ENCODE results near the gene PSMD2.
"Not testable (repeated sequence)": the region's sequence is repeated elsewhere in the genome, so short reads cannot be mapped to it uniquely, and the experiment has no call there.

PSMD2 gene

DNA sequence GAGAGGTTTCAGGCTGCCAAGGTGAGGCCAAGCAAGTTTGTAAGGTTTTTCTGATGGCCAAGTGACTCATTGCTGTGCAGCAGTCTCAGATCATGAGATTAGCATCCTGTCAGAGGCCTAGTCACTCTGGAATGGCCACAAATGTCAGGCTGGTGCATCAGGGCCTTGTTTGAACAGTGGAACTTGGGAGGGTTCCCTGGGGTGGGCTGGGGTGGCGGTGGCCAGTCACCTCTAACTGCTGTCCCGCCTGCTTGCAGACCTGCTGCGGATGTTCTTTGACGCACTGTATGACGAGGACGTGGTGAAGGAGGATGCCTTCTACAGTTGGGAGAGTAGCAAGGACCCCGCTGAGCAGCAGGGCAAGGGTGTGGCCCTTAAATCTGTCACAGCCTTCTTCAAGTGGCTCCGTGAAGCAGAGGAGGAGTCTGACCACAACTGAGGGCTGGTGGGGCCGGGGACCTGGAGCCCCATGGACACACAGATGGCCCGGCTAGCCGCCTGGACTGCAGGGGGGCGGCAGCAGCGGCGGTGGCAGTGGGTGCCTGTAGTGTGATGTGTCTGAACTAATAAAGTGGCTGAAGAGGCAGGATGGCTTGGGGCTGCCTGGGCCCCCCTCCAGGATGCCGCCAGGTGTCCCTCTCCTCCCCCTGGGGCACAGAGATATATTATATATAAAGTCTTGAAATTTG is 35.6 kb downstream of the PSMD2 start:
- Histone ChIP-seq H3K9me3 (ENCODE audit: control insufficient read depth, insufficient read depth, low read depth, low read length) (no peaks in the 10 kb centered on the region), H3K4me3 (ENCODE audit: low read depth, low read length) (no peak overlapping the region), H3K36me3 (ENCODE audit: control insufficient read depth, insufficient read depth, low read length) (peaks cover 51% of the 10 kb centered on the region), H3K27me3 (ENCODE audit: control insufficient read depth, insufficient read depth, low read length) (no peaks in the 10 kb centered on the region), H3K27ac (ENCODE audit: low read depth, low read length) (no peak overlapping the region), H3K9ac (ENCODE audit: low read length) (no peak overlapping the region), H3K4me1 (ENCODE audit: control insufficient read depth, insufficient read depth, low read length) (peaks cover 20% of the 10 kb centered on the region)

- H3K4me3 ChIP-seq (ENCODE audit: low read depth, low read length), result peak overlapping the region; percentile 88
- no peaks in the 10 kb centered on the region for H3K27me3 ChIP-seq (ENCODE audit: control insufficient read depth, insufficient read depth, low read length)
- no peaks in the 10 kb centered on the region for H3K9me3 ChIP-seq (ENCODE audit: control insufficient read depth, insufficient read depth, low read depth, low read length)
- peaks cover 45% of the 10 kb centered on the region for H3K36me3 ChIP-seq (ENCODE audit: control insufficient read depth, insufficient read depth, low read length)
- H3K27ac ChIP-seq (ENCODE audit: low read depth, low read length), result peak overlapping the region; percentile 14; the same call in 1 of the 2 replicates
- peak overlapping the region; percentile 1 for H3K9ac ChIP-seq (ENCODE audit: low read length)
- H3K4me1 ChIP-seq (ENCODE audit: control insufficient read depth, insufficient read depth, low read length), result peaks cover 20% of the 10 kb centered on the region
These were observed 36.2 kb downstream of the PSMD2 start for GRCh38 chr3:184335291-184335660.

DNA sequence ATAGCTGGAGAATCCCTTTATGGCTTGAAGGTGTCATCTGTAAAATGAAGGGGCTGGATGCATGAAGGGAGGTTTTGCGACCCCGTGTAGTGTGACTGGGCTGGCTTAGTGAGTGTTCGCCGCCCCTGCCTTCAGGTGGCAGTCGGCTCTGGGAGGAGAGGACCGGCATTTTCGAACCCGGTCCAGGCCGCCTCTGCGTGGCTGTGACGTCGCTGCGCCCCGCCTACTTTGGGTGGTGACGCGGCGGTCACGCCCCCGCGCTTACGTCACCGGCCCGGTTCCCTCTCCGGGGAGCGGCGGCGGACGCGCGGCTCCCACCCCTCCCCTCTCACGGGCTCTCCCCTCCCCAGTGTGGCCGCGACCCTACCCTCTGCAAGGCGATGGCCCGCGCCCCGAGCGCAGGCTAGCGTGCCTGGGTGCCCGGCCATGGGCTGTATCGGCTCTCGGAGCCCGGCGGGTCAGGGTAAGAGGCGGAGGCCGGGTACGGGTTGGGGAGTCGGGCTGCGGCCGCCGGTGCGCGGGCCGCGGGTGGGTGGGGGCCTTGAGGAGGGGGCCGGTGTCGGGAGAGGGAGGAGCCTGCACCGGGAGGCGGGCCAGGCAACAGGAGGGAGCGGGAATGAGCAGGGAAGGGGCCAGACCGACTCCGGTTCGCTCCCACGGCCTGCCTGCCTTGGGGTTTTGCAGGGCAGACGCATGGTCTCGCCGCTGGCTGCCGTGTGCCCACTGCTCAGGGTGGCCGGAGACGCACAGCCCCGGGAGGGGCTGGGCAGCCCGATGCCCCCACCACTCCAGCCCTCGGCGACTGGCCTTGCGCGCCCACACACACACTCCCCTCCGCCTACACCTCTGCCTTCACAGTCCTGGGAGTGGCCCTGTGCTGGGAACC is 36.9 kb downstream of the PSMD2 start:
- H3K4me1 ChIP-seq (ENCODE audit: control insufficient read depth, insufficient read depth, low read length), result peaks cover 24% of the 10 kb centered on the region
- peaks cover 40% of the 10 kb centered on the region for H3K36me3 ChIP-seq (ENCODE audit: control insufficient read depth, insufficient read depth, low read length)
- peak overlapping the region; percentile 75; the same call in 1 of the 2 replicates for H3K27ac ChIP-seq (ENCODE audit: low read depth, low read length)

GRCh38 chr3:184336547-184337398 is 37.7 kb downstream of the PSMD2 start:
- Histone ChIP-seq H3K27me3 (ENCODE audit: control insufficient read depth, insufficient read depth, low read length) (no peaks in the 10 kb centered on the region), H3K36me3 (ENCODE audit: control insufficient read depth, insufficient read depth, low read length) (peaks cover 35% of the 10 kb centered on the region), H3K27ac (ENCODE audit: low read depth, low read length) (peak overlapping the region; percentile 75; the same call in 1 of the 2 replicates), H3K9ac (ENCODE audit: low read length) (peak overlapping the region; percentile 84), H3K4me3 (ENCODE audit: low read depth, low read length) (peak overlapping the region; percentile 88), H3K9me3 (ENCODE audit: control insufficient read depth, insufficient read depth, low read depth, low read length) (no peaks in the 10 kb centered on the region), H3K4me1 (ENCODE audit: control insufficient read depth, insufficient read depth, low read length) (peaks cover 25% of the 10 kb centered on the region)

More for the DNA sequence above, 36.9 kb downstream of the PSMD2 start:
- Histone ChIP-seq H3K9ac (ENCODE audit: low read length) (peak overlapping the region; percentile 84), H3K4me3 (ENCODE audit: low read depth, low read length) (peak overlapping the region; percentile 88), H3K9me3 (ENCODE audit: control insufficient read depth, insufficient read depth, low read depth, low read length) (no peaks in the 10 kb centered on the region), H3K27me3 (ENCODE audit: control insufficient read depth, insufficient read depth, low read length) (no peaks in the 10 kb centered on the region)

DNA sequence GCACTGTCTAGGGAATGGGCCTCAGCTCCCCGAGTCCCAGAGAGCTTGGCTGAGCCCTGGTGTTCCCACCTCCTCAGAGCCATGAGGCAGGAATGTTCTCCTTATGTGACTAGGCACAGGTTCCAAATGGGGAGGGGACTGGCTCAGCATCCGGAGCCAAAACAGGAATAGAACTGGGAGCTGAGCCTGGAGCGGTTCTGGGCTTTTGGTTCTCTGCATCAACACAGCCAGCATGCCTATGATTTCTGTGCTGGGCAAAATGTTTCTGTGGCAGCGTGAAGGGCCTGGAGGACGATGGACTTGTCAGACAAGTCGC is 38.3 kb downstream of the PSMD2 start, which contains the start of gene FAM131A:
Gene FAM131A (plus strand): TSS at position 202 of the 316 bp plus-strand sequence. CDS start 31 bp downstream, at position 233.
- Histone ChIP-seq H3K4me1 (ENCODE audit: control insufficient read depth, insufficient read depth, low read length) (peaks cover 25% of the 10 kb centered on the region), H3K4me3 (ENCODE audit: low read depth, low read length) (peak within 1 kb of the TSS; percentile 88), H3K27ac (ENCODE audit: low read depth, low read length) (peak within 1 kb of the TSS; percentile 75; the same call in 1 of the 2 replicates), H3K9me3 (ENCODE audit: control insufficient read depth, insufficient read depth, low read depth, low read length) (no peaks in the 10 kb centered on the region), H3K9ac (ENCODE audit: low read length) (peak within 1 kb of the TSS; percentile 84), H3K36me3 (ENCODE audit: control insufficient read depth, insufficient read depth, low read length) (peaks cover 32% of the 10 kb centered on the region), H3K27me3 (ENCODE audit: control insufficient read depth, insufficient read depth, low read length) (no peaks in the 10 kb centered on the region)

DNA sequence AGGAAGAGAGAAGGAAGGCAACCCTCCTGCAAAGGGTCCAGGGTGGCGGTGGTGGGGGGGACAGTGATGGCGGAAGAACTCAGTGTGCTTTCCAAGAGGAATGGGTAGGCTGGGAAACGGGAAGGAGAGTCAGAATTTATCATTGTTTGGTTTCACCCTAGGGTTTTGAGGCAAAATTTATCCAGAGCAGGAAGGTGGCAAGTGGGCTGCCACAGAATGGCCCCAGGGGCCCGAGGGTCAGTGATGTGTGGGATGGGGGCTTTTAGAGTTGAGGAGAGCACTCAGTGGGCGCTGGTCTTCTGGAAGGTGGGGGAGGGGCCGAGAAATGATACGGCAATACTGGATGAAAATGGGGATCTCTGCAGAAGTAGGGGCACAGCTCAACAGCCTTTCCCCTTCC is 38.9 kb downstream of the PSMD2 start:
- peaks cover 25% of the 10 kb centered on the region for H3K4me1 ChIP-seq (ENCODE audit: control insufficient read depth, insufficient read depth, low read length)
- peak overlapping the region; percentile 49 for H3K9ac ChIP-seq (ENCODE audit: low read length)
- H3K27ac ChIP-seq (ENCODE audit: low read depth, low read length), result no peak overlapping the region
- H3K4me3 ChIP-seq (ENCODE audit: low read depth, low read length), result peak overlapping the region; percentile 47
- no peaks in the 10 kb centered on the region for H3K9me3 ChIP-seq (ENCODE audit: control insufficient read depth, insufficient read depth, low read depth, low read length)
- peaks cover 31% of the 10 kb centered on the region for H3K36me3 ChIP-seq (ENCODE audit: control insufficient read depth, insufficient read depth, low read length)
- no peaks in the 10 kb centered on the region for H3K27me3 ChIP-seq (ENCODE audit: control insufficient read depth, insufficient read depth, low read length)

DNA sequence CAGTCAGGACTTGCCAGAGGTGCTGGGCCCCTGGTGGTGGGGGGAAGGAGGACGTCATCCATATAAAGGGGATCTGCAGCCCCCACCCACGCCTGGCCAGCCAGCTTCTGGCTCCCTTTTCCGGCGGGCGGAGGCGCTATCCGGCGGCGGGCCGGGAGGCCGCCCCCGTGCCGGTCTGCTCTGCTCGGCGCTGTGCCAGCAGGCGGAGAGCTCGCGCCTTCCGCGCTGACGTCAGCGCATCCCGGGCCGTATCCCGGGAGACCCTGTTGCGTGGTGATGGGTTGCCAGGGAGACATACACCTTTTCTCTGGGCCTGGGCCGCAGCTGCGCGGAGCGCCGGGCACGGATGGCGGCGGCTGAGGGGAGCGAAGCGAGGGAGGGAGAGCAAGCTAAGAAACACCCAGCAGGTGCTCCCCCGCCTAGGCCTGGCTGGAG is 39.5 kb downstream of the PSMD2 start:
- H3K4me3 ChIP-seq (ENCODE audit: low read depth, low read length), result peak overlapping the region; percentile 47
- H3K9me3 ChIP-seq (ENCODE audit: control insufficient read depth, insufficient read depth, low read depth, low read length), result no peaks in the 10 kb centered on the region
- peaks cover 31% of the 10 kb centered on the region for H3K36me3 ChIP-seq (ENCODE audit: control insufficient read depth, insufficient read depth, low read length)
- no peak overlapping the region for H3K27ac ChIP-seq (ENCODE audit: low read depth, low read length)
- H3K27me3 ChIP-seq (ENCODE audit: control insufficient read depth, insufficient read depth, low read length), result no peaks in the 10 kb centered on the region
- peak overlapping the region; percentile 49 for H3K9ac ChIP-seq (ENCODE audit: low read length)
- H3K4me1 ChIP-seq (ENCODE audit: control insufficient read depth, insufficient read depth, low read length), result peaks cover 25% of the 10 kb centered on the region

GRCh38 chr3:184339001-184339400 is 40.0 kb downstream of the PSMD2 start:
- Histone ChIP-seq H3K4me3 (ENCODE audit: low read depth, low read length) (peak overlapping the region; percentile 47), H3K27me3 (ENCODE audit: control insufficient read depth, insufficient read depth, low read length) (no peaks in the 10 kb centered on the region), H3K27ac (ENCODE audit: low read depth, low read length) (no peak overlapping the region), H3K9ac (ENCODE audit: low read length) (no peak overlapping the region), H3K9me3 (ENCODE audit: control insufficient read depth, insufficient read depth, low read depth, low read length) (no peaks in the 10 kb centered on the region), H3K4me1 (ENCODE audit: control insufficient read depth, insufficient read depth, low read length) (peaks cover 25% of the 10 kb centered on the region), H3K36me3 (ENCODE audit: control insufficient read depth, insufficient read depth, low read length) (peaks cover 29% of the 10 kb centered on the region)

DNA sequence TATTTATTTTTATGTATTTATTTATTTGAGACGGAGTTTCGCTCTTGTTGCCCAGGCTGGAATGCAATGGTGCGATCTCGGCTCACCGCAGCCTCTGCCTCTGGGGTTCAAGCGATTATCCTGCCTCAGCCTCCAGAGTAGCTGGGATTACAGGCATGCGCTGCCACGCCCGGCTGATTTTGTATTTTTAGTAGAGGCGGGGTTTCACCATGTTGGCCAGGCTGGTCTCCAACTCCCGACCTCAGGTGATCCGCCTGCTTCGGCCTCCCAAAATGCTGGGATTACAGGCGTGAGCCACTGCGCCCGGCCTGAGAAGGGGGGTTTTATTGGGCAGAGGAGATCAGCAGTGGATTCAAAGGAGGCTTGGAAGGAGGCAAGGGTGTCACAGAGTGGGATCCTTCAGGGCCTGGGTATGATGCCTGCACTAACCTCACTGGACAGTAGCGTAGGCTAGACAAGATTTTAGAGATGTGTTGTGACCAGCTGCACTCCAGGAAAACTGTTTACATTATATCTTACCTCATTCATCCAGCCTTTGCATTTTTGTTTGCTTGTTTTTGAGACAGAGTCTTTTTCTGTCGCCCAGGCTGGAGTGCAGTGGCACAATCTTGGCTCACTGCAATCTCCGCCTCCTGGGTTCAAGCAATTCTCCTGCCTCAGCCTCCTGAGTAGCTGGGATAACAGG is 40.6 kb downstream of the PSMD2 start:
- not testable (repeated sequence) for H3K9ac ChIP-seq (ENCODE audit: low read length); H3K9me3 ChIP-seq (ENCODE audit: control insufficient read depth, insufficient read depth, low read depth, low read length); H3K4me3 ChIP-seq (ENCODE audit: low read depth, low read length); H3K27ac ChIP-seq (ENCODE audit: low read depth, low read length); H3K27me3 ChIP-seq (ENCODE audit: control insufficient read depth, insufficient read depth, low read length)
- H3K36me3 ChIP-seq (ENCODE audit: control insufficient read depth, insufficient read depth, low read length), result peaks cover 27% of the 10 kb centered on the region
- peaks cover 25% of the 10 kb centered on the region for H3K4me1 ChIP-seq (ENCODE audit: control insufficient read depth, insufficient read depth, low read length)

DNA sequence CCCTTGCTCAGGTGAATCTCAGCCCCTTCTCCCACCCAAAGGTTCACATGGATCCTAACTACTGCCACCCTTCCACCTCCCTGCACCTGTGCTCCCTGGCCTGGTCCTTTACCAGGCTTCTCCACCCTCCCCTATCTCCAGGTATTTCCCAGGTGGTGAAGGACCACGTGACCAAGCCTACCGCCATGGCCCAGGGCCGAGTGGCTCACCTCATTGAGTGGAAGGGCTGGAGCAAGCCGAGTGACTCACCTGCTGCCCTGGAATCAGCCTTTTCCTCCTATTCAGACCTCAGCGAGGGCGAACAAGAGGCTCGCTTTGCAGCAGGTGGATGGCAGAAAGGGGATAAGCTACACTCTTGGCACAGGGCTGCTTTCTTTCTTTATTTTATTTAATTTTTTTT is 42.9 kb downstream of the PSMD2 start:
- no peak overlapping the region for H3K27ac ChIP-seq (ENCODE audit: low read depth, low read length)
- H3K4me1 ChIP-seq (ENCODE audit: control insufficient read depth, insufficient read depth, low read length), result peaks cover 28% of the 10 kb centered on the region
- H3K9ac ChIP-seq (ENCODE audit: low read length), result no peak overlapping the region
- H3K27me3 ChIP-seq (ENCODE audit: control insufficient read depth, insufficient read depth, low read length), result no peaks in the 10 kb centered on the region
- H3K36me3 ChIP-seq (ENCODE audit: control insufficient read depth, insufficient read depth, low read length), result peaks cover 29% of the 10 kb centered on the region
- H3K9me3 ChIP-seq (ENCODE audit: control insufficient read depth, insufficient read depth, low read depth, low read length), result no peaks in the 10 kb centered on the region
- H3K4me3 ChIP-seq (ENCODE audit: low read depth, low read length), result no peak overlapping the region
